Measurements from ENCODE around the gene PPP1R2.
A peak's percentile ranks its signal among the peaks of the same experiment; 100 is the strongest.
"Not testable (repeated sequence)": the region's sequence is repeated elsewhere in the genome, so short reads cannot be mapped to it uniquely, and the experiment has no call there.

Gene PPP1R2

GRCh38 chr3:195542698-195543499 is at the start of gene PPP1R2:
PPP1R2 (minus strand) TSS chr3:195543325; CDS start chr3:195543025, 300 bp downstream.
- no peak for DNase-seq (ENCODE audit: low read depth, low spot score)

- DNase-seq (ENCODE audit: low read depth, low spot score): no peak
Measured at GRCh38 chr3:195591852-195592251, 48.7 kb upstream of the PPP1R2 start.

GRCh38 chr3:195591220-195591619 is 48.1 kb upstream of the PPP1R2 start:
- DNase-seq (ENCODE audit: low read depth, low spot score): no peak

- DNase-seq (ENCODE audit: low read depth, low spot score): not testable (repeated sequence)
Measured at GRCh38 chr3:195590381-195590780, 47.3 kb upstream of the PPP1R2 start.

- not testable (repeated sequence) for DNase-seq (ENCODE audit: low read depth, low spot score)
Measured at GRCh38 chr3:195589796-195590195, 46.7 kb upstream of the PPP1R2 start.

GRCh38 chr3:195587824-195588223 is 44.7 kb upstream of the PPP1R2 start:
- DNase-seq (ENCODE audit: low read depth, low spot score): no peak

- DNase-seq (ENCODE audit: low read depth, low spot score): no peak
Measured at GRCh38 chr3:195587406-195587805, 44.3 kb upstream of the PPP1R2 start.

- DNase-seq (ENCODE audit: low read depth, low spot score): no peak
Measured at GRCh38 chr3:195584543-195584870, 41.4 kb upstream of the PPP1R2 start.

GRCh38 chr3:195583831-195584542 is 40.9 kb upstream of the PPP1R2 start, which contains the start of gene APOD:
APOD (minus strand) TSS chr3:195583940; CDS start chr3:195579461, 4,479 bp downstream.
- no peak for DNase-seq (ENCODE audit: low read depth, low spot score)

GRCh38 chr3:195582947-195583346 is 39.8 kb upstream of the PPP1R2 start:
- DNase-seq (ENCODE audit: low read depth, low spot score): peak; percentile 38

GRCh38 chr3:195580744-195581443 is 37.8 kb upstream of the PPP1R2 start:
- no peak for DNase-seq (ENCODE audit: low read depth, low spot score)

- DNase-seq (ENCODE audit: low read depth, low spot score): no peak
Measured at GRCh38 chr3:195579281-195579680, 36.2 kb upstream of the PPP1R2 start.

GRCh38 chr3:195578565-195578964 is 35.4 kb upstream of the PPP1R2 start:
- DNase-seq (ENCODE audit: low read depth, low spot score): no peak

GRCh38 chr3:195577645-195578177 is 34.6 kb upstream of the PPP1R2 start:
- no peak for DNase-seq (ENCODE audit: low read depth, low spot score)

GRCh38 chr3:195574497-195575304 is 31.6 kb upstream of the PPP1R2 start:
- DNase-seq (ENCODE audit: low read depth, low spot score): no peak

- DNase-seq (ENCODE audit: low read depth, low spot score): no peak
Measured at GRCh38 chr3:195573611-195574496, 30.7 kb upstream of the PPP1R2 start.

GRCh38 chr3:195571361-195571760 is 28.2 kb upstream of the PPP1R2 start:
- no peak for DNase-seq (ENCODE audit: low read depth, low spot score)

GRCh38 chr3:195570912-195571311 is 27.8 kb upstream of the PPP1R2 start:
- DNase-seq (ENCODE audit: low read depth, low spot score): no peak

- no peak for DNase-seq (ENCODE audit: low read depth, low spot score)
Measured at GRCh38 chr3:195570344-195570743, 27.2 kb upstream of the PPP1R2 start.

- no peak for DNase-seq (ENCODE audit: low read depth, low spot score)
Measured at GRCh38 chr3:195568630-195569029, 25.5 kb upstream of the PPP1R2 start.
